BJ (cell line): Measurements from ENCODE around the gene TSPAN11. TPM values are rescaled to one million over a fixed set of nuclear protein-coding genes. Genes with fewer than 3 reads are reported as not detected.

Experiments used
- CTCF ChIA-PET: fragments of 350-600 bp; formaldehyde crosslinking; extraction: SDS; loops from one replicate; lab custom pipeline; 2021; ENCODE audit warnings: antibody characterized with exemption, inconsistent platforms; lab: Yijun Ruan, JAX
- POLR2A ChIA-PET: fragments of 300-600 bp; sonication (Branson Sonifier 250); formaldehyde crosslinking; extraction: SDS; loops from one replicate; lab custom pipeline; 2021; ENCODE audit warnings: antibody characterized with exemption; lab: Charles Lee
- DNase-seq: peaks from one replicate; pipeline ENCODE4 v3.0.0-alpha.2; 2011; ENCODE audit warnings: low read depth
- H3K27me3 ChIP-seq: 2 replicates; pipeline ENCODE4 v1.6.0; 2011; ENCODE audit warnings: low read length; ENCODE audit not compliant: control insufficient read depth, insufficient read depth
- H3K36me3 ChIP-seq: 2 replicates; pipeline ENCODE4 v1.5.1; 2011; ENCODE audit warnings: low read length; ENCODE audit not compliant: control insufficient read depth, insufficient read depth
- H3K4me3 ChIP-seq: 2 replicates; pipeline ENCODE4 v1.5.1; 2011; ENCODE audit warnings: low read depth, mild to moderate bottlenecking, control low read depth, low read length
- CTCF ChIP-seq: IDR thresholded peaks from 2 replicates; pipeline ENCODE4 v1.5.1; 2011; ENCODE audit warnings: low read depth, mild to moderate bottlenecking, control low read depth, inconsistent platforms, low read length, moderate library complexity; ENCODE audit not compliant: insufficient read depth
- polyA plus RNA-seq: library from polyadenylated mRNA; depleted of rRNA; stranded (reverse); fragments of >200 nt; gene quantifications from 2 replicates; pipeline ENCODE4 v1.2.3, GENCODE V29; 2011

Gene TSPAN11
- polyA plus RNA-seq, 1 experiment, result 0.64 TPM

DNA sequence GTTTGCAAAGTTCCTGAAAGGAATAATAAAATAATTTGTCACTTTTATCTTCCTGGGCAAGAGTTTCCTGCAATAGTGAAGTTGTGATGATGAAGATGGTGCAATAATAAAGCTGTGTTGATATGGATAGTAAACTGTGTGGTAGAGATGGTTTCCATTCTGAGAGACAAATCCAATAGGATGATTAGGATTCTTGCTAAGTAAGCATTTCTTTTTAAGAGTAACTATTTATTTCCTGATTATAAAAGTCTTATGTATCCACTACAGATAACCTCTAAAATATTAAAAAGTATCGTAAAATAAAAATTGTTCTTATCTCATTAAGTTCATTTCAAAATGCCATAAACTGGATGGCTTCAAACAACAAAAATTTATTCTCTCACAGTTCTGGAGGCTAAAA lies 28.7 kb downstream of the TSPAN11 start:
- Histone ChIP-seq H3K36me3 (no peaks in the 10 kb centered on the region), H3K4me3 (no peak overlapping the region), H3K27me3 (no peaks in the 10 kb centered on the region; the same call in none of the 2 replicates)
- no peak for DNase-seq
- ChIA-PET POLR2A (no interaction called here), CTCF (interaction anchor here (1.8 kb wide), 1 partner anchor 284 kb away, joined by 4 read pairs; no protein-coding TSS in a partner anchor)
- TF ChIP-seq CTCF, result no peak

- CTCF ChIA-PET, result no interaction called here
Measured at GRCh38 chr12:30959110-30959710, 32.7 kb downstream of the TSPAN11 start.

DNA sequence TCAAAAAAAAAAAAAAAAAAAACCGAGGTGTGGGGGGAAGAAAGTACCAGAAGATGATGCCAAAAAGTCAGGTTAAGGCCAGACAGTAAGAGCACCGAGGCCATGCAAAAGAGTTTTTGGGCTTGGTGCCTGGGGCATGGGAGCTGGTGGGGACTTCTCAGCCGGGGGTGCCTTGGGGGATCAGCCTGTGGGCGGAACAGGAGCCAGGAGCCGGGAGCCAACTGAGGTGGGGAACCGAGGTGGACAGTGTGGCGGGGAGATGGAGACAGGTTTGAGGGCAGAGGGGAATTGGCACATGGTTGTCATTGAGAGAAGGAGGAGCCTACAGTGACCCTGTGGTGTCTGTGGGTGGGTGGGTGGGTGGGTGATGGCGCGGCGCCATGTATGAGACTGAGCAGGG lies 33.2 kb downstream of the TSPAN11 start:
- no peaks in the 10 kb centered on the region for H3K27me3 ChIP-seq
- no peak for DNase-seq
- H3K4me3 ChIP-seq, result no peak overlapping the region
- ChIA-PET CTCF (no interaction called here), POLR2A (no interaction called here)
- no peak for TF ChIP-seq CTCF
- no peaks in the 10 kb centered on the region for H3K36me3 ChIP-seq

More at GRCh38 chr12:30959110-30959710, 32.7 kb downstream of the TSPAN11 start:
- no peak overlapping the region for H3K4me3 ChIP-seq
- no peaks in the 10 kb centered on the region for H3K27me3 ChIP-seq
- TF ChIP-seq CTCF, result no peak
- POLR2A ChIA-PET, result no interaction called here
- no peaks in the 10 kb centered on the region for H3K36me3 ChIP-seq
- DNase-seq, result no peak

- no peak for TF ChIP-seq CTCF
- H3K4me3 ChIP-seq, result no peak overlapping the region
- POLR2A ChIA-PET, result no interaction called here
- no peaks in the 10 kb centered on the region for H3K27me3 ChIP-seq
- CTCF ChIA-PET, result interaction anchor here (0.9 kb wide), 1 partner anchor 20 kb away, joined by 3 read pairs; no protein-coding TSS in a partner anchor
- DNase-seq, result no peak
- H3K36me3 ChIP-seq, result no peaks in the 10 kb centered on the region
Measured at GRCh38 chr12:30961030-30961429, 34.5 kb downstream of the TSPAN11 start.

GRCh38 chr12:30962047-30962446 lies 35.5 kb downstream of the TSPAN11 start:
- DNase-seq, result no peak
- no peak overlapping the region for H3K4me3 ChIP-seq
- ChIA-PET CTCF (interaction anchor here (0.7 kb wide), 1 partner anchor 34 kb away, joined by 3 read pairs; no protein-coding TSS in a partner anchor), POLR2A (no interaction called here)
- TF ChIP-seq CTCF, result no peak
- 0 out of 2 replicates have a peak, but pooled peaks cover under 1% of the 10 kb centered on the region for H3K27me3 ChIP-seq
- H3K36me3 ChIP-seq, result no peaks in the 10 kb centered on the region
